ENCODE results near the gene ANKHD1. TPM values are rescaled to one million over a fixed set of nuclear protein-coding genes. Genes with fewer than 3 reads are reported as not detected.

ANKHD1 gene
- total and polyA plus RNA-seq, 4 donors: 65.6 to 119 (median 76.3) TPM

DNA sequence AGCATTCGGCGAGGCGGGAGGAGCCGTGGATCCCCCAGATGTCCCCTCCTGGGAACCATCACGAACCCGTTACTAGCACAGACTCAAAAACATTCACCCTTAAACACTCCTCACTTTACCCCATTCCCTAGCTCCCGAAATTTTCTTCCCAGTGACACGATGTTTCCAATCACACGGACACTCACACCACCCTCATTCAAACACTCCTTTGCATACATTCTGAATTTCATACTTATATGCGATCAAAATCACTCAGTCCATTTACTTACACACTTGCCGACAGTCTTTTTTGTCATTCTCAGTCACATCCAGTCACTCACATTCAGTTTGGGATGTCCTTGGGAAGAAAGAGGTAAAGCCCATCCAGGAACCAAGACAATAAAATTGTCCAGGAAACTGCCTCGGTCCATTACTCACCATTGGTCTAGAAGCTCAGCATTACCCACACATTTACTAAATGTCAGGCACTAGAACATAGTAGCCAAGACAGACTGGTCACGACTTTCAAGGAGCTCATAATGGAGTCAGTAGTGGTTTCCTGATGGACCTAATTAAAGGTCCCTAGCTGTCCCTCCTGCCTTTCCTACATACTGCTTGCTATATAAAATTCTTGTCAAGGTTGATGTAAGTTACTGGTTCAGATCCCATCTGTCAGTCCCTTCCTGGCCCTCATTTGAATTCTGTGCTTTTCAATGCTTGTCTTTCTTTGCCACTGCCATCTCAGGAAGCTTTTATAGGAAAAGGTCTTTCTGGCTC lies 163.6 kb downstream of the ANKHD1 start:
- peaks cover 56% of the 10 kb centered on the region for H3K36me3 ChIP-seq (ENCODE audit: control insufficient read depth, insufficient read depth, low read length)
- H3K9me3 ChIP-seq (ENCODE audit: control insufficient read depth, insufficient read depth, low read length): no peaks in the 10 kb centered on the region
- WGBS (ENCODE audit: insufficient coverage): 3% methylated on average over 5 of the region's 13 CpGs
- no peak for DNase-seq (ENCODE audit: low read depth in 4 of 6, low spot score in 6 of 6)
- H3K27ac ChIP-seq (ENCODE audit: low read depth, low read length): peak overlapping the region; percentile 92
- H3K27me3 ChIP-seq (ENCODE audit: control insufficient read depth, insufficient read depth, low read length): no peaks in the 10 kb centered on the region
- peaks cover 33% of the 10 kb centered on the region for H3K4me1 ChIP-seq (ENCODE audit: control insufficient read depth, insufficient read depth, low read length)
- H3K4me3 ChIP-seq (ENCODE audit: low read depth, low read length): peak overlapping the region; percentile 87

DNA sequence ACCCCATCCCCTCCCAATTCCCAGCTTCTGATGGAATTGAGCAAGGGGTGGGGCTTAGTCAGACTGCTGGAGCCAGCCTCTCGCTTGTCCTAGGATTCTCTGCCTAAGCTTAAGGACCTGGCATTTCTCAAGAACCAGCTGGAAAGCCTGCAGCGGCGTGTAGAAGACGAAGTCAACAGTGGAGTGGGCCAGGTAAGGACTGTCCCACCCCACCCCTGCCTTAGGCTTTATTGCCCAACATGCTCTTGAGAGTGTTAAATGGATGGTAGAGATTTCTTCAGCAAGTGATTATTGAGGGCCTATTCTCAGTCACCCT lies 164.1 kb downstream of the ANKHD1 start:
- peaks cover 54% of the 10 kb centered on the region for H3K36me3 ChIP-seq (ENCODE audit: control insufficient read depth, insufficient read depth, low read length)
- WGBS (ENCODE audit: insufficient coverage): no CpG with 5 or more reads among the region's 4 CpGs
- no peaks in the 10 kb centered on the region for H3K9me3 ChIP-seq (ENCODE audit: control insufficient read depth, insufficient read depth, low read length)
- no peaks in the 10 kb centered on the region for H3K27me3 ChIP-seq (ENCODE audit: control insufficient read depth, insufficient read depth, low read length)
- no peak for DNase-seq (ENCODE audit: low read depth in 4 of 6, low spot score in 6 of 6)
- H3K4me1 ChIP-seq (ENCODE audit: control insufficient read depth, insufficient read depth, low read length): peaks cover 33% of the 10 kb centered on the region
- no peak overlapping the region for H3K27ac ChIP-seq (ENCODE audit: low read depth, low read length)
- peak overlapping the region; percentile 87 for H3K4me3 ChIP-seq (ENCODE audit: low read depth, low read length)

- Histone ChIP-seq H3K4me1 (ENCODE audit: control insufficient read depth, insufficient read depth, low read length) (peaks cover 33% of the 10 kb centered on the region), H3K36me3 (ENCODE audit: control insufficient read depth, insufficient read depth, low read length) (peaks cover 45% of the 10 kb centered on the region), H3K4me3 (ENCODE audit: low read depth, low read length) (no peak overlapping the region), H3K27ac (ENCODE audit: low read depth, low read length) (no peak overlapping the region), H3K27me3 (ENCODE audit: control insufficient read depth, insufficient read depth, low read length) (no peaks in the 10 kb centered on the region), H3K9me3 (ENCODE audit: control insufficient read depth, insufficient read depth, low read length) (no peaks in the 10 kb centered on the region)
- 98% methylated on average over 4 of the region's 5 CpGs for WGBS (ENCODE audit: insufficient coverage)
- no peak for DNase-seq (ENCODE audit: low read depth in 4 of 6, low spot score in 6 of 6)
Observed at GRCh38 chr5:140566665-140567064, 165.0 kb downstream of the ANKHD1 start.

GRCh38 chr5:140567136-140567818 lies 165.6 kb downstream of the ANKHD1 start:
- no peak overlapping the region for H3K27ac ChIP-seq (ENCODE audit: low read depth, low read length)
- 85% methylated on average over 20 of the region's 22 CpGs for whole genome bisulfite sequencing (ENCODE audit: insufficient coverage)
- H3K36me3 ChIP-seq (ENCODE audit: control insufficient read depth, insufficient read depth, low read length): peaks cover 39% of the 10 kb centered on the region
- H3K9me3 ChIP-seq (ENCODE audit: control insufficient read depth, insufficient read depth, low read length): no peaks in the 10 kb centered on the region
- H3K27me3 ChIP-seq (ENCODE audit: control insufficient read depth, insufficient read depth, low read length): no peaks in the 10 kb centered on the region
- no peak overlapping the region for H3K4me3 ChIP-seq (ENCODE audit: low read depth, low read length)
- DNase-seq (ENCODE audit: low read depth in 4 of 6, low spot score in 6 of 6): no peak
- peaks cover 29% of the 10 kb centered on the region for H3K4me1 ChIP-seq (ENCODE audit: control insufficient read depth, insufficient read depth, low read length)

DNA sequence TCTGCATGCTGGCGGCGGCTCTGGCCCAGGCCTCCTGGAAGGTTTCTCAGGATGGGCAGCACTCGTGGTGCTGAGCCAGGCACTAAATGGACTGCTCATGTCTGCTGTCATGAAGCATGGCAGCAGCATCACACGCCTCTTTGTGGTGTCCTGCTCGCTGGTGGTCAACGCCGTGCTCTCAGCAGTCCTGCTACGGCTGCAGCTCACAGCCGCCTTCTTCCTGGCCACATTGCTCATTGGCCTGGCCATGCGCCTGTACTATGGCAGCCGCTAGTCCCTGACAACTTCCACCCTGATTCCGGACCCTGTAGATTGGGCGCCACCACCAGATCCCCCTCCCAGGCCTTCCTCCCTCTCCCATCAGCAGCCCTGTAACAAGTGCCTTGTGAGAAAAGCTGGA lies 166.2 kb downstream of the ANKHD1 start:
- Histone ChIP-seq H3K9me3 (ENCODE audit: control insufficient read depth, insufficient read depth, low read length) (no peaks in the 10 kb centered on the region), H3K27me3 (ENCODE audit: control insufficient read depth, insufficient read depth, low read length) (no peaks in the 10 kb centered on the region), H3K27ac (ENCODE audit: low read depth, low read length) (no peak overlapping the region), H3K4me3 (ENCODE audit: low read depth, low read length) (no peak overlapping the region), H3K36me3 (ENCODE audit: control insufficient read depth, insufficient read depth, low read length) (peaks cover 36% of the 10 kb centered on the region), H3K4me1 (ENCODE audit: control insufficient read depth, insufficient read depth, low read length) (peaks cover 25% of the 10 kb centered on the region)
- no peak for DNase-seq (ENCODE audit: low read depth in 4 of 6, low spot score in 6 of 6)
- WGBS (ENCODE audit: insufficient coverage): 99% methylated on average over 11 of the region's 13 CpGs

- no peaks in the 10 kb centered on the region for H3K27me3 ChIP-seq (ENCODE audit: control insufficient read depth, insufficient read depth, low read length)
- H3K36me3 ChIP-seq (ENCODE audit: control insufficient read depth, insufficient read depth, low read length): peaks cover 36% of the 10 kb centered on the region
- no peak overlapping the region for H3K4me3 ChIP-seq (ENCODE audit: low read depth, low read length)
- WGBS (ENCODE audit: insufficient coverage): 98% methylated on average over 2 of the region's 2 CpGs
- H3K4me1 ChIP-seq (ENCODE audit: control insufficient read depth, insufficient read depth, low read length): peaks cover 18% of the 10 kb centered on the region
- DNase-seq (ENCODE audit: low read depth in 4 of 6, low spot score in 6 of 6): no peak
- H3K27ac ChIP-seq (ENCODE audit: low read depth, low read length): no peak overlapping the region
- no peaks in the 10 kb centered on the region for H3K9me3 ChIP-seq (ENCODE audit: control insufficient read depth, insufficient read depth, low read length)
Observed at GRCh38 chr5:140568443-140569063, 166.9 kb downstream of the ANKHD1 start.

DNA sequence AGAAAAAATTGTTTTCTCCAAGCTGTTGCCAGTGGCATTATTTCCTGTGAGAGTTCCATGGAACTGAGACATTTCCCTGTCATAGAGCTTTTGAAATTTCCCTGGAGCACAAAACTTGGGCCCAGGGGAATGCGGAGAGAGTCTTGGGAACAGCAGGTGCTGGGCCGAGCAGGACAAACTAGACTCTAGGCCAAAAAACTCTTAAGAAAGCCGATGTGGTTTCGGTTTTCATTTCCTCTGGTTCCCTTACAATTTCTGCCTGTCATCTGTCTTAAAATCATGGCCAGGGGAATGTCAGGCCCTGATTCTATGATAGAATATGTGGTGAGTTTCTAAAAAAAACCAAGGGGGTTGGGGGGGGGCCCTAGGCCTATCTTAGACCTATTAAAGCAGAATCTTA lies 167.6 kb downstream of the ANKHD1 start:
- Histone ChIP-seq H3K4me1 (ENCODE audit: control insufficient read depth, insufficient read depth, low read length) (peaks cover 12% of the 10 kb centered on the region), H3K4me3 (ENCODE audit: low read depth, low read length) (no peak overlapping the region), H3K27ac (ENCODE audit: low read depth, low read length) (no peak overlapping the region), H3K36me3 (ENCODE audit: control insufficient read depth, insufficient read depth, low read length) (peaks cover 36% of the 10 kb centered on the region), H3K27me3 (ENCODE audit: control insufficient read depth, insufficient read depth, low read length) (no peaks in the 10 kb centered on the region), H3K9me3 (ENCODE audit: control insufficient read depth, insufficient read depth, low read length) (no peaks in the 10 kb centered on the region)
- WGBS (ENCODE audit: insufficient coverage): 93% methylated on average over 2 of the region's 4 CpGs
- DNase-seq (ENCODE audit: low read depth in 4 of 6, low spot score in 6 of 6): no peak

DNA sequence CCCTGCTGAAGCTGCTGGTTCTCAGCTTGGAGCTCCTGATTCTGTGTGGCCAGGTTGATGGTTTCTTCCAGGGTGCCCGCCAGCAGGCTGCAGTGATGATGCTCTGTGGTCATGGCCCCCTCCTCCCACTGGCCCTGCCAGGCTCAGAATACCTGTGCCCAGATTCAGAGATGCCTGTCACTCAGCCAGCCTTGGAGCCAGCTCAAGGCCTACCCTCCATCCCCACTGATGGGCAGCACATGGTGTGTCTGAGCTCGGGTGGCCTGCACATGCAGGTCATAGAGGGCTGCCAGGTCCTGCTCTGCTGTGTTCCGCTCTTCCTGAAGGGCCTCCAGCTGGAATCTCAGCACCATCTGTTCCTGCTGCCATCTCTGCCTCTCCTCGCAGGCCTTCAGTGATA lies 168.4 kb downstream of the ANKHD1 start:
- DNase-seq (ENCODE audit: low read depth in 4 of 6, low spot score in 6 of 6): no peak
- Histone ChIP-seq H3K27ac (ENCODE audit: low read depth, low read length) (no peak overlapping the region), H3K9me3 (ENCODE audit: control insufficient read depth, insufficient read depth, low read length) (no peaks in the 10 kb centered on the region), H3K36me3 (ENCODE audit: control insufficient read depth, insufficient read depth, low read length) (peaks cover 36% of the 10 kb centered on the region), H3K4me3 (ENCODE audit: low read depth, low read length) (no peak overlapping the region), H3K27me3 (ENCODE audit: control insufficient read depth, insufficient read depth, low read length) (no peaks in the 10 kb centered on the region), H3K4me1 (ENCODE audit: control insufficient read depth, insufficient read depth, low read length) (peaks cover 12% of the 10 kb centered on the region)
- WGBS (ENCODE audit: insufficient coverage): 84% methylated on average over 4 of the region's 4 CpGs

DNA sequence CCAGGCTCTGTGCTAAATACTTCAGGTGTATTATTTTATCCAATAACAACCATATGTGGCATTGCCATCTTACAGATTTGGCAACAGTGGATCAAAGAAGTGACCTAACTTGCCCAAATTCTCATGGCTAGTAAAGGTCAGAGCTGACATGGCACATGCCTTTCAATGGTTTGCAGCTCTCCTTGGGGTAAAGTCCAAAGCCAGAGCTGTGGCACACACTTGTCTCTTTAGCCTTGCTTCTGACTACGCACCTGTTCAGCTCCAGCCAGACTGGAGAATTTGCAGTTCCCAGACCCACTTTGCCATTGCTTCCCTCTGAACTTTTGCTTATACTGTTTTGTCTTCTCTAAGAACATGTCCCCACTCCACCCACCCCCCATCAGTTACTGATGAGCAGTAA lies 168.9 kb downstream of the ANKHD1 start:
- Histone ChIP-seq H3K27me3 (ENCODE audit: control insufficient read depth, insufficient read depth, low read length) (no peaks in the 10 kb centered on the region), H3K27ac (ENCODE audit: low read depth, low read length) (no peak overlapping the region), H3K36me3 (ENCODE audit: control insufficient read depth, insufficient read depth, low read length) (peaks cover 36% of the 10 kb centered on the region), H3K4me1 (ENCODE audit: control insufficient read depth, insufficient read depth, low read length) (peaks cover 12% of the 10 kb centered on the region), H3K4me3 (ENCODE audit: low read depth, low read length) (no peak overlapping the region), H3K9me3 (ENCODE audit: control insufficient read depth, insufficient read depth, low read length) (no peaks in the 10 kb centered on the region)
- WGBS (ENCODE audit: insufficient coverage): 100% methylated on average over 1 of the region's 1 CpG
- no peak for DNase-seq (ENCODE audit: low read depth in 4 of 6, low spot score in 6 of 6)
